Hepatocyte (in vitro differentiated cells): ENCODE measurements around the gene ATP1A2.

Experiments used
- CTCF ChIP-seq: fragments of 200-600 bp; sonication (generic); IDR thresholded peaks from 2 replicates; pipeline ENCODE4 v1.5.1; 2016; ENCODE audit warnings: antibody characterized with exemption, mild to moderate bottlenecking; ENCODE audit not compliant: poor library complexity
- EZH2 ChIP-seq: fragments of 200-600 bp; sonication (generic); IDR thresholded peaks from 2 replicates; pipeline ENCODE4 v1.6.1; 2016; ENCODE audit warnings: antibody characterized with exemption, mild to moderate bottlenecking, borderline replicate concordance
- EZH2phosphoT487 ChIP-seq: fragments of 200-600 bp; sonication (generic); IDR thresholded peaks from one replicate; pipeline ENCODE4 v1.6.1; 2018; ENCODE audit warnings: antibody characterized with exemption, mild to moderate bottlenecking, low read depth, moderate library complexity; ENCODE audit not compliant: unreplicated experiment, severe bottlenecking

- TF ChIP-seq CTCF (no peak), EZH2 (no peak), EZH2phosphoT487 (no peak)
Observed at GRCh38 chr1:160149716-160150115, 34.2 kb downstream of the ATP1A2 start.
